Chondrocyte (in vitro differentiated cells): ENCODE measurements around the gene VSTM4. TPM values are rescaled to one million over a fixed set of nuclear protein-coding genes. Genes with fewer than 3 reads are reported as not detected.

Source experiments
- DNase-seq: peaks from one replicate; pipeline ENCODE4 v3.0.0; 2021; ENCODE audit warnings: mixed read lengths, low spot score
- H3K27ac Mint-ChIP-seq: one replicate; pipeline ENCODE4 v1.8.0; 2021; ENCODE audit warnings: mild to moderate bottlenecking, moderate library complexity, mixed read lengths; ENCODE audit not compliant: unreplicated experiment
- H3K27me3 Mint-ChIP-seq: 2 replicates; pipeline ENCODE4 v1.8.0; 2021; ENCODE audit warnings: low read depth, mixed read lengths
- H3K36me3 Mint-ChIP-seq: 2 replicates; pipeline ENCODE4 v1.8.0; 2021; ENCODE audit warnings: low read depth, mixed read lengths
- H3K4me1 Mint-ChIP-seq: 2 replicates; pipeline ENCODE4 v1.8.0; 2021; ENCODE audit warnings: low read depth, mild to moderate bottlenecking, mixed read lengths
- H3K4me3 Mint-ChIP-seq: one replicate; pipeline ENCODE4 v1.8.0; 2021; ENCODE audit warnings: mild to moderate bottlenecking, moderate library complexity, mixed read lengths; ENCODE audit not compliant: unreplicated experiment
- H3K9me3 Mint-ChIP-seq: 2 replicates; pipeline ENCODE4 v1.8.0; 2021; ENCODE audit warnings: low read depth, mixed read lengths
- CTCF ChIP-seq: fragments of 200-600 bp; sonication (generic); IDR thresholded peaks from 2 replicates; pipeline ENCODE4 v1.5.0; 2021; ENCODE audit warnings: antibody characterized with exemption, mild to moderate bottlenecking, moderate library complexity
- microRNA-seq: library from miRNA; unstranded; fragments of <30 nt; microRNA quantifications from one replicate; pipeline ENCODE4 v1.2.0, GENCODE V29; 2020; ENCODE audit warnings: borderline number of aligned reads
- total RNA-seq: library from RNA; stranded (reverse); gene quantifications from 3 replicates; pipeline ENCODE4 v1.2.1, GENCODE V29; 2021

The VSTM4 gene
- total RNA-seq, 1 donor from 2014 or later: 7.2 TPM

GRCh38 chr10:48973065-48973464, 142.3 kb downstream of the VSTM4 start:
- H3K36me3 Mint-ChIP-seq: peaks cover 2% of the 10 kb centered on the region
- no peak for TF ChIP-seq CTCF

DNA sequence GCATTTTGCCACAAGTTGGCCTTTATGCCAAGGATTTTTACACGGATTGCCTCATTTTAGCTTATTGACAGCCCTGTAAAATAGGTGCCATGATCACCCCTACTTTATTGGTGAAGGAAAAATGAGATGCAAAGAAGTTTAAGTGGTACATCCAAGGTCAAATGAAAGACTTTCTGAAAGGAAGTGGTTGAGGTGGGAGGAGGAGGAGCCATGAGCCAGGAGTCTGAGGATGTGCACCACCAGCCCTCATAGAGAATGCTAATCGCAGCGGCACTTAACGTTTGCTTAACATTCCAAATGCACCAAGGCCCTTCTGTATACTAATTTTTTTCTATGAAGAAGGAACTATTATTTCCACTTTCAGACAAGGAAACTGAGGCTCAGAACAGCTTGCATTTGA, 144.7 kb downstream of the VSTM4 start:
- Mint-ChIP-seq H3K36me3 (peaks cover 2% of the 10 kb centered on the region), H3K27ac (no peak overlapping the region), H3K4me3 (no peak overlapping the region), H3K4me1 (no peaks in the 10 kb centered on the region), H3K27me3 (peaks cover 30% of the 10 kb centered on the region), H3K9me3 (peaks cover 8% of the 10 kb centered on the region)
- no peak for TF ChIP-seq CTCF
- DNase-seq: no peak

More at GRCh38 chr10:48973065-48973464, 142.3 kb downstream of the VSTM4 start:
- no peak for DNase-seq
- H3K4me1 Mint-ChIP-seq: no peaks in the 10 kb centered on the region
- H3K9me3 Mint-ChIP-seq: peaks cover 8% of the 10 kb centered on the region
- H3K27ac Mint-ChIP-seq: no peak overlapping the region
- H3K27me3 Mint-ChIP-seq: peaks cover 20% of the 10 kb centered on the region
- no peak overlapping the region for H3K4me3 Mint-ChIP-seq

DNA sequence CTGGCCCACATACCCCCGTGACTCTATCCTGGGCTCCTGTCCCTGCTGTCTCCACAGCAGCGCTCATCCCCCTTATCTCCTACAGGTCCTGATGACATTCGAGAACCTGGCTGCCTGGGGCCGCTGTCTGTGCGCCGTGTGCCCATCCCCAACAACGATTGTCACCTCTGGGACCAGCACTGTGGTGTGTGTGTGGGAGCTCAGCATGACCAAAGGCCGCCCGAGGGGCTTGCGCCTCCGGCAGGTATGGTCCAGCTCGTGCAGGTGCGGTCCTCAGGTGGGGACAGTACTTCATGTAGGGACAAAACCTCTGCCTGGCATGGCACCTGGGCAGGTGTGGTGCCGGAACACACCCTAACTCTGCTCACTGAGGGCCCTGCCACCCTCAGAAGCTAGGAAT, 145.3 kb downstream of the VSTM4 start:
- Mint-ChIP-seq H3K4me1 (no peaks in the 10 kb centered on the region), H3K36me3 (peaks cover 2% of the 10 kb centered on the region), H3K4me3 (no peak overlapping the region), H3K27ac (no peak overlapping the region), H3K27me3 (peaks cover 29% of the 10 kb centered on the region), H3K9me3 (peaks cover 8% of the 10 kb centered on the region)
- no peak for TF ChIP-seq CTCF
- no peak for DNase-seq

- Mint-ChIP-seq H3K36me3 (peaks cover 2% of the 10 kb centered on the region), H3K9me3 (peaks cover 7% of the 10 kb centered on the region), H3K27ac (no peak overlapping the region), H3K4me1 (no peaks in the 10 kb centered on the region), H3K4me3 (no peak overlapping the region), H3K27me3 (peaks cover 28% of the 10 kb centered on the region)
- no peak for TF ChIP-seq CTCF
- no peak for DNase-seq
Observed at GRCh38 chr10:48968036-48968435, 147.3 kb downstream of the VSTM4 start.

GRCh38 chr10:48965460-48965859, 149.9 kb downstream of the VSTM4 start:
- Mint-ChIP-seq H3K4me3 (no peak overlapping the region), H3K4me1 (no peaks in the 10 kb centered on the region), H3K27me3 (peaks cover 24% of the 10 kb centered on the region), H3K36me3 (no peaks in the 10 kb centered on the region), H3K9me3 (no peaks in the 10 kb centered on the region), H3K27ac (no peak overlapping the region)
- no peak for DNase-seq
- no peak for TF ChIP-seq CTCF

Small RNAs within 50 kb of the gene (microRNA-seq; reads per million reads assigned to microRNA genes)
- not detected for gene MIR4294

Other genes starting within 250 kb of the VSTM4 start
- gene LRRC18, start 175.7 kb downstream of the VSTM4 start, total RNA-seq: not detected in 3 replicates
- not detected in 3 replicates for gene FAM170B, start 18.5 kb upstream of the VSTM4 start, total RNA-seq
- gene TMEM273, start 72.9 kb upstream of the VSTM4 start, total RNA-seq: not detected in 3 replicates
- gene C10orf71, start 183.6 kb upstream of the VSTM4 start, total RNA-seq: not detected in 3 replicates